DMS53 (cell line): Measurements from ENCODE around the gene CRYGN.

Experiments used
- DNase-seq: peaks from one replicate; lab custom pipeline; 2025; lab: John Stamatoyannopoulos, UW

Gene CRYGN, protein sequence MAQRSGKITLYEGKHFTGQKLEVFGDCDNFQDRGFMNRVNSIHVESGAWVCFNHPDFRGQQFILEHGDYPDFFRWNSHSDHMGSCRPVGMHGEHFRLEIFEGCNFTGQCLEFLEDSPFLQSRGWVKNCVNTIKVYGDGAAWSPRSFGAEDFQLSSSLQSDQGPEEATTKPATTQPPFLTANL

DNA sequence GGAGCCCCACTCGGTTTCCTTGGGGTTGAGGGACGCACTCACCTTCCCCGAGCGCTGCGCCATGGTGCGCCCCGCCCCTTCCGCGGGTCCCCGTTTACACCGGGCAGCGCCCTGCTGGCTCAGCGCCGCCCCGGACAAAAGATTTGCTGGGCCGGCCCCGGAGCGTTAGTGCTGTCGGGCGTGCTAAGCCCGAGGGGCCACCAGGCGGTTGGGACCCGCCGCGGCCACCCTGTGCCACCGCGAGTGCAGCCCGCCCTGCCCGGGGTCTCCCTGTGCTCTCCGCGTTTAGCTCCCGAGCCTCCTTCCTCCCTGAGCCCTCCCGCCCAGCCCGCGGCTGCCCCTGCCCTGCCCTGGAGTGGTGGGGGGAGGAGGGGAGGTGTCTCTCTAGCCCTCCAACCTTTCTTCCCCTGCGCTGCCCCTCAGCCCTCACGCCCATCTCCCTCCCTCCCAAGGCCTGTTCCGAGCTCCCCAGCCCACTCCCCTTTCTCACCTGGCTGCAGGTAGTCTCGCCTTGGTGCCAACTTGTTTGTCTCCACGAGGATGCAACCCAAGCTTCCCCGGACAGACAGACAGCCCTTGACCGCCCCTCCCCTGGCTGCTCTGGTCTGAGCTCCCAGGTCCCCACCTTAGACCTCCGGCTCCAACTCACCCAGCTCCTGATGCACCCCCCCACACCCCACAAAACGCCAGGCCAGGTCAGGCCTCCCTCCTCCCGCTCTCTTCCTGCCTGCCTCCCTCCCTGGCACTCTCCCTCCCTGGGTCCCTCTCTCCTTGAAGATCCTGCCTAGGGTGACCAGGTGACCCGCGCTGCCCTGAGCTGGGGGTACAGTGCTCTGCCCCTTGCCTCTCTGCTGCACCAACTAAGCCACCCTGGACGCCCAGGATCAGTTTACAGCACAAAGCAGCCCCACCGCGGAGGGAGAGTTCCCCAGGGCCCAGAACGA lies at the start of gene CRYGN:
CRYGN (minus strand) TSS at position 287 of the 944 bp plus-strand sequence; CDS start at position 63, 224 bp downstream.
- peak; percentile 32 for DNase-seq

DNA sequence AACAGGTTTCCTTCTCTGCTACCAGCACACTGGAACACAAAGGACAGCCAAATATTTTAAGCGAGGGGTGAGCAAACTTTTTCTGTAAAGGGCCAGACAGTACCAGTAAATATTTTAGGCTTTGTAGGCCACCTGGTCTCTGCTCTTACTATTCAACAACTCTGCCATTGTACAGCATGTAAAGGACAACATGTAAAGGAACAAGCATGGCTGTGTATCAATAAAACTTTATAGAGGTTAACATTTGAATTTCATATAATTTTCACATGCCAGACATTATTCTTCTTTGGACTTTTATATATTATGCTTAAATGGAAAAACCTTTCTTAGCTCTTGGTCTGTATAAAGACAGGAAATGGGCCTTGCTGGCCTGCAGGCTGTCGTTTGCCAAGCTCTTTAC lies 49.6 kb upstream of the CRYGN start:
- no peak for DNase-seq

DNA sequence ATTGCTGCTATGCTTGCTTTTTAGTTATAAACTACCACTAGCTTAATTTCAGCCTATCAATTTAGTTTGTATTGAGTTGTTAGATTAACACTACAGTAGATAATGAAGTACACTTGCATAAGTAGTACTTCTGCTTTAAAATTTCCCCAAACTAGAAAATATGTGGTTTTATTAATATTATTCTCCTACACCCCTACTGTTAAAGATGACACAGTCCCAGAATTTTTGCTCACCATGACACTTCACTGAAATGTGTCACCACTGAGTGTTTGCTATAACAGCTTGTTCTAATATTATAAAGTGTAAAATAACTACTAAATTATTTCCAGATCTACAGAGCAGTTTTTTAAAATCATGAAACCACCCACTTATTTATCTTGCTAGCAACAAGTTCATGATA lies 48.2 kb upstream of the CRYGN start:
- DNase-seq: no peak

DNA sequence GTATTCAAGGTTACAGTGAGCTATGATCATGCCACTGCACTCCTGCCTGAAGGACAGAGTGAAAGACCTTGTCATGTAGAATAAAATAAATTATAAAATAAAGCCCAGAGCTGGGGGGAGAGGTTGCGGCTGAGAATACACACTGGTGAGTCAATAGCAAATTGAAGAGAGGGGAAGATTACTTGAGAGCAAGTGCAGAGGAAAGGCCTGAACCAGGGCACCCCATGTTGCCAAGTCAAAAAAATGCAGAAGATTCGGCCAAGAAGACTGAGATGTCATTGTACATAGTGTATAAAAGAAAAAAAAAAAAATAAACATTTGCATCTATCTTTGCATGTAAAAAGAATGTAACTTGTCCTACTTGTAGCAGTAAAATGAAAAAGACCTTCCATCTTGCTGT lies 47.3 kb upstream of the CRYGN start:
- DNase-seq: no peak

DNA sequence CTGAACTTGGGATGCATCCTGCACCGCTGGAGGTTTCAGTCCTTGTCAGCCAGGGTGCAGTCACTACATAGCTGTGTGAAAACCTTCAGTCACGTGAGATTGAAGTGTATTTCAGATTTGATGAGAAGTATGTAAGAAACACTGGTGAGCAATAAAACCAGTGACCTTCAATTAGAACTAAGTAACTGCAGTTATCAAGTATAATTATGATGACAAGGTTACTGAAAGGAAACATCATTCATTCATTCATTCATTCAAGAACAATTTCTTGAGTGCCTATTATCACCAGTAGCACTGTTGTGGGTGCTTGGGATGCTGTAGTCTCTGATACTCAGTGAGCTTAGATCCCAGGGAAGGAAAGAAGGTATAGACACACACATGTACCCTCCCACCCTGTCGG lies 46.1 kb upstream of the CRYGN start:
- DNase-seq: no peak

DNA sequence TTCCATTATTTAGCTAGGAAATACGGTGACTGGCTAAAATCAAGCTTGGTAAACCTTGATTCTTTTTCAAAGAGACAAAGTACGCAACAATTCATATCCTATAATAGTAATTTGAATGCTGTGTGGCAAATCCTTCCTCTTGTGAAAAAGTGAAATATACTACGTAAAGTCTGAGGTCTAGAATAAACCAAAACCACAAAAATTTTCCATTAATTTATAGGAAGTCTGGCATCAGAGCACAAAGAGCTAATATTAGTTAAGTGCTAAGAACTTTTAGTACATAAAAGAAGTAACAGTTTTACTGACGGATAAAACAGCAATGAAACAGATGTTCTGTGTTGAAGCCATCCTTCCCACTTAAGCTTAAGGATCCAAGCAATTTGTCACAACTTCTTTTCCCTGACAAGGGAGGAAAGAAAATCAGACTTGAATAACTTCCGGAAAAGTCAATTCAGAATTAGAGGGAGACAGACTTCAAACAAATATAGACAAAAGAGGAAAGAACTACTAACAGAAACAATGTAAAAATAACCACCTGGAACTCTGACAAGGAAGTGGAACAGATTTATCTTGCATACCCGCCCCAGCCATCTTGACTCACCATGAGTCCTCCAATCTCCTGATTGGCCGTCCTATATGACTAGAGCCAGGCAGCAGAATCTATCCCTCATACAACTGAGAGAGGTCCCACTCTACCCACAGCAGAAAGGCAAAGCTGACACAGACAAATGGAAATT lies 45.2 kb upstream of the CRYGN start:
- peak; percentile 47 for DNase-seq

DNA sequence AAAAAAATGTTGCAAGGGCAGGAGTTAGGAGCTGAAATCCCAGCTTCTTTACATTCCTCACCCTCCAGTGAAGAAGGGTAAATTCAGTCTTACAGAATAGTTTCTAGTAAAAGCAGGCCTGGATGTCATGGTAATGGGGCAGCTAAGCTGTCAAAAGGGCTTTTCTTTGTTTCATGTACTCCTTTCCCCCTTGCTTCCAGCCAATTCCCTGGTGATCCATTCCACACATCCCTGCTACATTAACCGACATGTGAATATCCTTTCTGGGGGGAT lies 43.7 kb upstream of the CRYGN start:
- DNase-seq: no peak

DNA sequence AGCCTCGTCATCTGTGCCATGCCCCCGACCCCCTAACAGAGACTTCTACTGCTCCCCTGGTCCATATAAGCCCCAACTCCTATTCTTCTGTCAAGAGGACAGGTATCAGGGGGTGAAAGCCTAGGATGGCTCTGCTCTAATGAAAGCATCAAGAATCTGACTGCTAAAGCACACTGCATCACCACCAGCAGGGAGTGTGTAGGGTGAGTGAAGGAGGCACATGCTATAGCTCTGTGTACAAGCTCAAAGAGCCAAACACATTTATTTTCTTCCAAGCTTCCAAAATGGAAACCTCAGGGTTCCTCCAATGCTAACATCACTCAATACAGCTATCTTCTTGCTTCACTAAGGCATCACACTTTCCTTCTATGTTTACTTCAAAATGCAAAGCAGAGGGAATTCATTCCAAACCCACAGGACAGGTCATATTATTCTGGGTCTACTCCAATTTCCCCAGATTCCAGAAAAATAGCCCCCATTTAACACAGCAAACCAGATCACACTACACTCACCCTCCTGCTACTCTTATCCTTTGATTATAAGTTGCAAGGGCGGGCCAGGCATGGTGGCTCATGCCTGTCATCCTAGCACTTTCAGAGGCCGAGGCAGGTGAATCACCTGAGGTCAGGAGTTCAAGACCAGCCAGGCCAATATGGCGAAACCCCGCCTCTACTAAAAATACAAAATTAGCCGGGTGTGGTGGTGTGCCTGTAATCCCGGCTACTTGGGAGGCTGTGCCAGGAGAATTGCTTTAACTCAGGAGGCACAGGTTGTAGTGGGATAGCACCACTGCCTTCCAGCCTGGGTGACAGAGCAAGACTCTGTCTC lies 43.2 kb upstream of the CRYGN start:
- no peak for DNase-seq

DNA sequence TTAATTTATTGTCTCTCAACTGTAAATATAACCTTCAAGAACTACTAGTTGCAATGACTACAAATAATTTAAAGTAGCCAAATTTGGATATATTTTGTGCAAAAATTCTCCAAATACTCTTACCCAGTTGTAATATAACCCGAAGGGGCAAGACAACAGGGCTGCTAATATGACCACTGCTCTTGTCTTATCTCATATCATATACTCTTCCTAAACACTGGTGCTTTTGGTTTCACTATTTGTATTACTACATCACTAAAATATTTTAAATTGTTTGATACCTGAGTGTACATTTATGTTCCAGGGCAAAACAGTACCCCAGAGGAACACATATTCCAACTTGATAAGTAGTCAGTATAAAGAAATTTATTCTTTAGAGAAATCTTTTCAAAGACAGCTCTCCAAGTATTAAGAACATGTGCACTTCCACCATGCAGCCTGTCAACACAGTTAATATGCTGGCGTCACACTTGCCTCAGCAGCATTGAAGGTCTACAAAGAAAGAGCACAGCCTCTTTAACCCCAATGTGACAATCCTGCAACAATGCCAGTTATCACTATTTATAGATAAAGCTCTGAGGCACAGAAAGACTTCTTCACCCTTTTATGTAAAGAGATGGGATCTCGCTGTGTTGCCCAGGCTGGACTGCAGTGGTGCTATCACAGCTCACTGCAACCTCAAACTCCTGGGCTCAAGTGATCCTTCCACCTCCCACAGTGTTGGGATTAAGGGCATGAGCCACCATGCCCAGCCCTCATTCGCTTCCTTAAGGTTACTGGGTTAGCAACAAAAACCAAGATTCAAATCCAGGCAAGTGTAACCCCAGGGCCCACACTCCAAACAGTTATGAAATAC lies 41.9 kb upstream of the CRYGN start:
- DNase-seq: no peak

DNA sequence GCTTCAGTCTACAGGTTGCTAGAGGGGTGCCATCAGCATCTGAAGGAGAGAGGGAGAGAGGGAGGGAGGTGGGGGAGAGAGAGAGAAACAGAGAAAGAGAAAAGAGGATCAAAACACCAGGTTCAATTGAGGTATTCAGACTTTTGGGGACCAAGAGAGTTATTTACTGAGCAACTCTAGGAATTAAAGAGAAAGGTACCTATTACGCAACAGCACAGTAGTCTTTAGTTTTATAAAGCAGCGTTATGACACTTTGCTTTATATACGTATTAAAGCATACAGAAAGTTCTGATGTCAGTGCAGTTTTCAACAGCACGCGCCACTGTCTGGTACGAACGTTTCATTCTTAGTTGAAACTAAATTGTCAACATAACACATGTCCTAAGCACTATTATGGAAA lies 37.9 kb upstream of the CRYGN start:
- no peak for DNase-seq

DNA sequence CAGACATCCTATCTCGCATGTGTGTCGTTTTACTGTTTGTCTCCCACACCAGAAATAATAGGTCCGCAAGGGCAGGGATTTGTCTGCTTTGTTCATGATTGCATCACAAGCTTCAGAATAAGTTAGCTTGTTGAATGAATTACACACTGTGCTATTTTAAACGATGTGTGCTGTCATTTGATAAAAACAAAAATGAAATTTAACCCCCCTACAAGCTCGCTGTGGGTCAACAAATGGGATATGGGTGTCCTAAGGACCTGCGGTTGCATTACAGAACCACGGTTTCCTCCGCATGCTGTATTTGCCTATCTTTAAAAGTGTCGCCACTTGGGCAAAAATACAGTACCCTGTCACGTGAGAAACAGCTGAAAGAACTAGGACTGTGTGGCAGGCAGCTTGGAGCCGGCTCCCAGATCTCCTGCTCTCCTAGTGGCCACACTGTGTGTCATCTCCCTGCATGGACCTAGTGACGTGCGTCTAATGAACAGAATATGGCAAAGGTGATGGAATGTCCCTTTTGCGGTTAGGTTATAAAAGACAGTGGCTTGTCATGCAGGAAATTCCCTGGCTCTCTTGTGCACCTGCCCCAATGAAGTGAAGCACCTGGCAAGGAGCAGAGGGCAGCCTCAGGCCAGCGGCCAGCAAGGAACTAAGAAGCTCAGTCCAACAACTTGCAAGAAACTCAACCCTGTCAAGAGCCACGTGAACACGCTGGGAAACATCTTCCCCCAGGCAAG lies 32.9 kb upstream of the CRYGN start:
- no peak for DNase-seq

DNA sequence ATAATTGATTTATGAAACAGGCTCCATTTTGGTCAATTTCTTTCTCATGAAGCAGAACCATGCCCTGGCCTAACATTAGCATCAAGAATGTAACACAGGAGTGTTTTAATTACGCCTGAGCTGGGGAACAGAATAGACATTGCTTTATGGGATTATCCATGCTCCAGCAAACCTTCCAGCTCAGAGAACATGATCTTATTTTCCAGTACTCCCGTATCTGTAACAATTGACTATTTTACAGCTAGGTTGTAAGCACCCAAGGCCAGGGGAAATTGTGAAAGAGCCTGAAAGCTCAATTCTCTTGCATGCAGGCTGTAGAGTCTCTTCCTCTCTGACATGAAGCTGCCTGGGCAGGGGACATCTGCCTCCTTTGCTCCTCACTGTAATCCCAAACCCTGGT lies 30.8 kb upstream of the CRYGN start:
- DNase-seq: no peak

DNA sequence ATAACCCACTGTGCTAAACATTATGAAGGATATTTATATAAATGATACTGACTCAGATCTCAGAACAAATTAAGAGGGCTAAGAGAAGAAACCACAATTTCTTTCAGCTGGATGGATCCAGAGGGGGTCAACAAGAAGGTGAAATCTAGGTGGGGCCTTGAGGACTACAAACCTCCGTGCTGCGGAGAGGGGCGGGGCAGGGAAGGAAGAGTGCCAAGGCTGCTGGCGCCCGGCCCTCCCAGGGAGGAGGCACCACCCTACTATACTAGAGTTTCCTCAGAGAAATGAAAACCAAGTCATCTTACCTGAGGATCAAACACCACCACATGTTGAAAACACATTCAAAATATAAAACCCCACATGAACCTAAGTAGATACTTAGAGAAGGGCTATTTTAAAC lies 29.3 kb upstream of the CRYGN start:
- no peak for DNase-seq

DNA sequence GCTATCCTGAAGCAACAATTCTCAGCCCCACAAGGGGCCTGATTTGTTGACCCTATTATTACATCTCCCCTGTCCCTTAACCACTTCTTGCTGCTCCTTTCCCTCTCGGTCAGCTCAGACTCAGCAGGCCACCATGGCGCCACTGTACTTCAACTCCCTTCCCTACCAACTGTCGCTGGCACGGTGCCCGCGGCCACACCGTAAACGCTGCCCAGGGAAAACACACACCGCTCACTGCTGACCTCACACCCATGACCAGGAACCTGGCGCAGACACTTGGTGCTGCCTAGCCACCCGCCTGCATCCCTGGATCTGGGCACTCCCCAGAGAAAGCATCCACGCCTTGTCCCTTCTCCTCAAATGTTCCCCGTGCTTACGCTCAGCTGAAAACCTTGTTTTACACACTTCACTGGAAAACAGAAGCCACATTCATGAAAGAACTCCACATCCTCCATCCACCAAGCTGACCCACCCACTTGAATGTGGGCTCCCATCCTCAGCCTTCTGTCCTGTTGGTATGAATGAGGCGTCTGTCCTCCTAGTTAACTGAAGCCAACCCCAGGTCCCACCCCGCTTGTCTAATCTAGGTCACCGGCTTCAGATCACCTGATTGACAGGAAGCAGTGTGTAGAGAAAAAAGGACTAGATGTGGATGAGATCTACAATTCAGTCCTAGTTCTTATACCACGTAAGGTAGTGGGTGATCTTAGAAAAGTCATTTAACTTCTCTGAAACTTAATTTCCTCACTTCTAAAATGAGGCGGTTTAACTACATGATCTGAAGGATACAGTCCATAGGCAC lies 28.5 kb upstream of the CRYGN start:
- DNase-seq: no peak

DNA sequence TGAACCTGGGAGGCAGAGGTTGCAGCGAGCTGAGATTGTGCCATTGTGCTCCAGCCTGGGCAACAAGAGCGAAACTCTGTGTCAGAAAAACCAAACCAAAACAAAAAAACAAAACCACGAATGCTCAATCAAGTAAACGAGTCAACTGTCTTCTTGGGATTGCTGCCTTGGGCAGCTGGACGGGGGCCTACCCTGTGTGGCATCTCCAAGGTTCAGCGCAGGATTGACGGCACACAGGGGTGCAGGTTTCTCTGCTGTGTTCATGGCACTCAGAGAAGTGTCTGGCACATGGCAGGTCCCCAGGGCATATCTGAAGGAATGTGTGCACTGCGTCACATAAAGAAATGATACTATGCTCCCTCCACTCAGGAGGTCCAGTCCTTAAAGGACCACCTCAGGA lies 25.2 kb upstream of the CRYGN start:
- no peak for DNase-seq

DNA sequence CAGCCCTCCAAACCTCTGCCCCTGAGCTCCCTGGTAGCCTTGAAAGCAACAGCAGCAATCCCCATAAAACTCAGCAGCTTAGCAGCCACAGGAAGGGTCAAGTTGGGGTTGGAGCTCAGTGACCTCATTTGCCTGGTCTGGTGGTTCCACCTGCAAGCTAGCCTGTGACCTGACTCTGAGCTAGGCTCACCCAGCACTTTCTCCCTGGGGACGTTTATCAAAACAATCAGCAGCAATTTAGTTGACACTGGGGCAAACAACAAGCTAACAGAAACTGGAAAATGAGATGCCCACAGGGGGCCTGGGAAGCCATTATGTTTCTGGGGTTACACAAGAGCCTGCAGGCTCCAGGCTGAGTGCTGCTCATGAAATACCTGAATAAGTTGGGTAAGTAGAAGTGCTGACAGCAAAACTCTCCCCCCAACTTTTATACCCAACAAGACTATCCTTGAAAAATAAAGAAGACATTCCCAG lies 22.4 kb upstream of the CRYGN start:
- DNase-seq: peak; percentile 49

DNA sequence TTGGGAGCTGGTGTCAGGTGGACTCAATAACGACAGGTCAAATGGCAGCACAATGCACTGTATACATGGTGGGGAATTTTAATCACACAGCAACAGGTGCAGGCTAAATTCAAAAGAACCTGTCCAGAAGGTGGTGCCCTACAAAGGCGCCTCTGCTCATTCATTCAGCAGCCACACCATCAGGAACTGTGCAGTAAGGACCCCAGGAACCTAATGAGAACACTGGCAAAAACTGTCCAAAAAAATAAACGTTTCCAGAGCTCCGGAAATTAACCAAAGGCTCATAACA lies 21.9 kb upstream of the CRYGN start:
- peak; percentile 59 for DNase-seq

DNA sequence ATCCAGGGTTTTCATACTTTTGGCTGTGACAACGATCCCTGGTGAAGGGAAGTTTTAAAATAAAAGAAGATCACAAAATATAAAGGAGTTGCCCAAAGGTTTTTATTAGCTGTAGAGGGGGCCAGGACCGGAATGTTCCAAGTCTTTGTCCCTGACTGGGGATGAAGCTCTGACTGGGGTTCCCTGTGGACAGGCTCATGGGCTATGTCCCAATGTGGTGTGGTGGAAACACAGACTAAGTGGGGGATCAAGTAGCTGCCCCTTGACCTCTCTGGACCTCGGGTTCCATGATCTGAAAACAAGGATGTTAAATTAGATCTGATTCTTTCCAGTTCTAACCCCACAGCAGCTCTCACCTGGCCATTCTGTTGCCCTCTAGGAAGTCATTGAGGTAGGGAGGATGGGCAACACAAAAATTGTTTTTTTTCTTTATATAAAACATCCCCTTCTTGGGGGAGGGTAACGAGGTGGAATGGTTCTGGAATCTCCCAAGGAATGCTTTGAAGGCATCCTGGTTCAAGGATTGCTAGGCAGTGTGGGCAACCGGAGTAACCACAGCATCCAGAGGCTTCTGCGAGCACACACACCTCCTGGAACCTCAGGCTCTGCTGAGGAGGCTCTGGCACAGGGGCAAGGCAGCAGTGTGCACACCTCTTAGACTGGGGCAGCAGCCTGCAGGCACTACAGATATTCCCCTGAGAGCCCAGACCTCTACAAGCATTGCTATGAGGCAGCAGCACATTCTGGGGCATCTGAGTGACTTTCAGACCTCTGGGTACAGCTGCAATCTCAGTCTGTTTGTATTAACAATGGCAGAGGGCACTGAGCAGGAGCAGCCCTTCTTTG lies 21.4 kb upstream of the CRYGN start:
- no peak for DNase-seq

DNA sequence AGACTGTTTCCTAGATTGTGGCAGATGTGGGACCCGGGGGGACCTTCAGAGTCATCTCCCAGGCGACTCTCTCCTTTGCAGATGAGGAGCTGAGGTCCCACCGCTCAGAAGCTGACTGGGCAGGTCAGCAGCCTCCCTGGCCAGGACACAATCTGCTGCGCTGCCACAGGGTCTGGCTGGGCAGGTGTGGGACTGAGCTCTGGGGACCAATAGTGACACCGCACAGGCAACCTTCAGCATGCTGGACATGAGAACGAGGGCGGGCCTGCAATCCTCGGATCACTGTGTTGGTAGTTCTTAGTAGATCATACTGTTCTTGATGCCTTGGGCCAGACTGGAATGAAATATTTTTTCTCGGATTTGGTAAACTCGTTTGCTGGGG lies 20.5 kb upstream of the CRYGN start:
- DNase-seq: peak; percentile 60
